ENCODE data around the gene CCNL1.

The CCNL1 gene

GRCh38 chr3:157147099-157147803 lies 12.7 kb downstream of the CCNL1 start:
- DNase-seq (ENCODE audit: low read depth in 3 of 3, low spot score in 1 of 3), result no peak

GRCh38 chr3:157145606-157146322 lies 14.2 kb downstream of the CCNL1 start:
- no peak for DNase-seq (ENCODE audit: low read depth in 3 of 3, low spot score in 1 of 3)

GRCh38 chr3:157142315-157142714 lies 17.6 kb downstream of the CCNL1 start:
- no peak for DNase-seq (ENCODE audit: low read depth in 3 of 3, low spot score in 1 of 3)

GRCh38 chr3:157139938-157140534 lies 19.9 kb downstream of the CCNL1 start:
- DNase-seq (ENCODE audit: low read depth in 3 of 3, low spot score in 1 of 3), result no peak

GRCh38 chr3:157136647-157137387 lies 23.1 kb downstream of the CCNL1 start:
- DNase-seq (ENCODE audit: low read depth in 3 of 3, low spot score in 1 of 3), result no peak

GRCh38 chr3:157135671-157136396 lies 24.1 kb downstream of the CCNL1 start:
- no peak for DNase-seq (ENCODE audit: low read depth in 3 of 3, low spot score in 1 of 3)

- no peak for DNase-seq (ENCODE audit: low read depth in 3 of 3, low spot score in 1 of 3)
These were observed 25.2 kb downstream of the CCNL1 start for GRCh38 chr3:157134620-157135191.

GRCh38 chr3:157133434-157134320 lies 26.3 kb downstream of the CCNL1 start:
- no peak for DNase-seq (ENCODE audit: low read depth in 3 of 3, low spot score in 1 of 3)

GRCh38 chr3:157132936-157133335 lies 27.0 kb downstream of the CCNL1 start:
- DNase-seq (ENCODE audit: low read depth in 3 of 3, low spot score in 1 of 3), result no peak

- no peak for DNase-seq (ENCODE audit: low read depth in 3 of 3, low spot score in 1 of 3)
These were observed 27.6 kb downstream of the CCNL1 start for GRCh38 chr3:157132341-157132740.

GRCh38 chr3:157131861-157132260 lies 28.1 kb downstream of the CCNL1 start:
- no peak for DNase-seq (ENCODE audit: low read depth in 3 of 3, low spot score in 1 of 3)

GRCh38 chr3:157130467-157131251 lies 29.3 kb downstream of the CCNL1 start:
- peak; percentile 42 to 58 (median 58) for DNase-seq (ENCODE audit: low read depth in 3 of 3, low spot score in 1 of 3)

- DNase-seq (ENCODE audit: low read depth in 3 of 3, low spot score in 1 of 3), result no peak
These were observed 30.0 kb downstream of the CCNL1 start for GRCh38 chr3:157129803-157130466.

- no peak for DNase-seq (ENCODE audit: low read depth in 3 of 3, low spot score in 1 of 3)
These were observed 30.9 kb downstream of the CCNL1 start for GRCh38 chr3:157128771-157129681.

GRCh38 chr3:157127831-157128767 lies 31.8 kb downstream of the CCNL1 start:
- DNase-seq (ENCODE audit: low read depth in 3 of 3, low spot score in 1 of 3), result peak; percentile 21 to 39 (median 36)

GRCh38 chr3:157127268-157127667 lies 32.7 kb downstream of the CCNL1 start:
- no peak for DNase-seq (ENCODE audit: low read depth in 3 of 3, low spot score in 1 of 3)

All from stimulated activated CD4-positive, alpha-beta T cell treated with anti-CD3 and anti-CD28 coated beads, TNF-alpha, amount 100 ng/mL, for 1 hour (primary cell).